Skeletal muscle tissue (tissue), 4 donors: ENCODE results near the gene MMS19. TPM values are rescaled to one million over a fixed set of nuclear protein-coding genes. Genes with fewer than 3 reads are reported as not detected.
A peak's percentile ranks its signal among the peaks of the same experiment; 100 is the strongest.

Experiments
- H3K27ac ChIP-seq: one replicate; pipeline ENCODE4 v1.7.0; 2013; ENCODE audit warnings: mild to moderate bottlenecking, low read depth, low read length, inconsistent platforms
- H3K27me3 ChIP-seq, 3 donors: one replicate each; pipeline ENCODE4 v1.7.0; 2013; ENCODE audit warnings: low read length in 3 of 3; ENCODE audit not compliant: control insufficient read depth in 3 of 3, insufficient read depth in 3 of 3
- H3K36me3 ChIP-seq, 3 donors: one replicate each; pipeline ENCODE4 v1.7.0; 2013; ENCODE audit warnings: low read length in 3 of 3; ENCODE audit not compliant: control insufficient read depth in 3 of 3, insufficient read depth in 3 of 3
- H3K4me1 ChIP-seq, 3 donors: one replicate each; pipeline ENCODE4 v1.7.0; 2013; ENCODE audit warnings: low read length in 3 of 3, mild to moderate bottlenecking in 3 of 3; ENCODE audit not compliant: control insufficient read depth in 3 of 3, insufficient read depth in 3 of 3
- H3K4me3 ChIP-seq, 3 donors: one replicate each; pipeline ENCODE4 v1.7.0; 2013; ENCODE audit warnings: low read length in 3 of 3
- H3K9ac ChIP-seq, 3 donors: one replicate each; pipeline ENCODE4 v1.7.0; 2013; ENCODE audit warnings: low read length in 3 of 3, mild to moderate bottlenecking in 3 of 3, moderate library complexity in 2 of 3, low read depth in 1 of 3
- H3K9me3 ChIP-seq, 3 donors: one replicate each; pipeline ENCODE4 v1.7.0; 2013; ENCODE audit warnings: low read length in 3 of 3; ENCODE audit not compliant: control insufficient read depth in 3 of 3
- total RNA-seq: library from RNA; depleted of rRNA; stranded (reverse); fragments of >200 nt; gene quantifications from one replicate; pipeline ENCODE4 v1.2.3, GENCODE V29; 2014
- donor health status: Osteomylitis.

MMS19 gene
- total RNA-seq, result 47.0 TPM

- Histone ChIP-seq H3K27me3 (no peaks in the 10 kb centered on the region), H3K9ac (peak within 1 kb of the TSS; percentile 96 to 98 (median 97)), H3K4me1 (peaks cover 28 to 69% (median 41%) of the 10 kb centered on the region in 3 donors), H3K36me3 (peaks cover 0 to under 1% (median 0%) of the 10 kb centered on the region in 3 donors), H3K27ac (peak within 1 kb of the TSS; percentile 94), H3K9me3 (no peaks in the 10 kb centered on the region), H3K4me3 (peak within 1 kb of the TSS; percentile 99 to 100 (median 99))
These were observed at the start of gene MMS19 for GRCh38 chr10:97498076-97498840. Gene MMS19 (minus strand): TSS chr10:97498422. CDS start chr10:97498384, 38 bp downstream.

- H3K4me3 ChIP-seq, result no peak overlapping the region
- peaks cover 49 to 64% (median 56%) of the 10 kb centered on the region in 3 donors for H3K4me1 ChIP-seq
- H3K9me3 ChIP-seq, result no peaks in the 10 kb centered on the region
- H3K27me3 ChIP-seq, result no peaks in the 10 kb centered on the region
- no peak overlapping the region for H3K27ac ChIP-seq
- H3K36me3 ChIP-seq, result peaks cover 0 to 2% (median 0%) of the 10 kb centered on the region in 3 donors
- no peak overlapping the region for H3K9ac ChIP-seq
These were observed 49.7 kb upstream of the MMS19 start for GRCh38 chr10:97547962-97548361.

- Histone ChIP-seq H3K27me3 (no peaks in the 10 kb centered on the region), H3K9me3 (no peaks in the 10 kb centered on the region), H3K9ac (peak overlapping the region in 2 of 3 donors; percentile 47 to 70), H3K27ac (peak overlapping the region; percentile 53), H3K4me1 (peaks cover 57 to 71% (median 64%) of the 10 kb centered on the region in 3 donors), H3K4me3 (peak overlapping the region in 2 of 3 donors; percentile 52 to 54), H3K36me3 (peaks cover 0 to 2% (median 0%) of the 10 kb centered on the region in 3 donors)
These were observed 49.0 kb upstream of the MMS19 start for GRCh38 chr10:97547271-97547600.

DNA sequence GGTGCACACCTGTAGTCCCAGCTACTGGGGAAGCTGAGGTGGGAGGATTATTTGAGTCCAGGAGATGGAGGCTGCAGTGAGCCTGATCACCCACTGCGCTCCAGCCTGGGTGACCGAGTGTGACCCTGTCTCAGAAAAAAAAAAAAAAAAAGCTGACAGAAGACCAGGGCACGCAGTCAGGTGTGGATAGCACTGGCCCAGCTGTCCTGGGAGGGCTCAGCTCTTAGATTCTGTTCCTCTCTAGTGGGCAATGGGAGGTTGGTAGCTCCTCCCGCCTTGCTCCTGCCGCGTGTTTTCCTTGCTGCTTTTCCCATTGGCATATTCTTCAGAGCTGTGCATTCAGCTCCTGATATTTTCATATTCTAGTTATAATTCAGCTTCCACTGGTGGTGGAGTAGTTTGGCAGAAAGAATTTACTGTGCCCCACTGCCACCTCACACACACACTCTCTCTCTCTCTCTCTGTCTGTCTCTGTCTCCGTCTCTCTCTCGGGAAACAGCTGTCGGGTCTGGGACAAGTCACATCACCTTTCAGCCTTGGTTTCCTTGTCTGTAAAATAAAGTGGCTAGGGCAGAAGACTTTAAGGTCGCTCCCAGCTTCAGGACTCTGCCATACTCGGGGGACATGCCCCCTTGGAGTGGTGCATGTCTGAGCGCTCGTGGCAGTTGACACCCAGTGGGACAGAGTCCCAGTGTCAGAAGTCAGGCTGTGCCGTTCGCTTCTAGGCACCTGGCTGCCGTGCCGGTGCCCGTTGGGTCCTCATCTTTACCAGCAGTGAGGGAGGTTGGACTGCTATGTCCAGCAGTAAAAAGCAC lies 48.4 kb upstream of the MMS19 start:
- Histone ChIP-seq H3K9ac (peak overlapping the region in 2 of 3 donors; percentile 47 to 70), H3K9me3 (no peaks in the 10 kb centered on the region), H3K27me3 (no peaks in the 10 kb centered on the region), H3K36me3 (peaks cover 0 to 2% (median 0%) of the 10 kb centered on the region in 3 donors), H3K4me3 (peak overlapping the region in 2 of 3 donors; percentile 52 to 54), H3K4me1 (peaks cover 61 to 76% (median 65%) of the 10 kb centered on the region in 3 donors), H3K27ac (peak overlapping the region; percentile 53)

GRCh38 chr10:97543025-97543546 lies 44.9 kb upstream of the MMS19 start:
- H3K36me3 ChIP-seq, result no peaks in the 10 kb centered on the region
- peaks cover 44 to 71% (median 56%) of the 10 kb centered on the region in 3 donors for H3K4me1 ChIP-seq
- peak overlapping the region in 2 of 3 donors; percentile 9 to 66 for H3K9ac ChIP-seq
- peak overlapping the region; percentile 89 for H3K27ac ChIP-seq
- no peaks in the 10 kb centered on the region for H3K27me3 ChIP-seq
- H3K4me3 ChIP-seq, result peak overlapping the region in 2 of 3 donors; percentile 17 to 29
- H3K9me3 ChIP-seq, result no peaks in the 10 kb centered on the region

GRCh38 chr10:97542169-97543024 lies 44.2 kb upstream of the MMS19 start:
- Histone ChIP-seq H3K27me3 (no peaks in the 10 kb centered on the region), H3K9me3 (no peaks in the 10 kb centered on the region), H3K9ac (peak overlapping the region; percentile 9 to 66 (median 35)), H3K4me1 (peaks cover 41 to 64% (median 50%) of the 10 kb centered on the region in 3 donors), H3K4me3 (no peak overlapping the region), H3K36me3 (no peaks in the 10 kb centered on the region), H3K27ac (peak overlapping the region; percentile 89)

GRCh38 chr10:97540669-97541500 lies 42.7 kb upstream of the MMS19 start:
- Histone ChIP-seq H3K4me1 (peaks cover 31 to 49% (median 41%) of the 10 kb centered on the region in 3 donors), H3K27ac (peak overlapping the region; percentile 89), H3K9ac (no peak overlapping the region), H3K4me3 (no peak overlapping the region), H3K27me3 (no peaks in the 10 kb centered on the region), H3K9me3 (no peaks in the 10 kb centered on the region), H3K36me3 (no peaks in the 10 kb centered on the region)

- Histone ChIP-seq H3K4me3 (no peak overlapping the region), H3K36me3 (no peaks in the 10 kb centered on the region), H3K27ac (peak overlapping the region; percentile 89), H3K9ac (no peak overlapping the region), H3K27me3 (no peaks in the 10 kb centered on the region), H3K9me3 (no peaks in the 10 kb centered on the region), H3K4me1 (peaks cover 31 to 54% (median 41%) of the 10 kb centered on the region in 3 donors)
These were observed 41.4 kb upstream of the MMS19 start for GRCh38 chr10:97539523-97540200.
